Measurements from ENCODE around the gene PAXX. TPM values are rescaled to one million over a fixed set of nuclear protein-coding genes. Genes with fewer than 3 reads are reported as not detected.

The PAXX gene
- total and polyA plus RNA-seq, 2 donors (not counting 1 experiment from before 2014, with no cell fraction given) = 74.8 to 167 TPM

DNA sequence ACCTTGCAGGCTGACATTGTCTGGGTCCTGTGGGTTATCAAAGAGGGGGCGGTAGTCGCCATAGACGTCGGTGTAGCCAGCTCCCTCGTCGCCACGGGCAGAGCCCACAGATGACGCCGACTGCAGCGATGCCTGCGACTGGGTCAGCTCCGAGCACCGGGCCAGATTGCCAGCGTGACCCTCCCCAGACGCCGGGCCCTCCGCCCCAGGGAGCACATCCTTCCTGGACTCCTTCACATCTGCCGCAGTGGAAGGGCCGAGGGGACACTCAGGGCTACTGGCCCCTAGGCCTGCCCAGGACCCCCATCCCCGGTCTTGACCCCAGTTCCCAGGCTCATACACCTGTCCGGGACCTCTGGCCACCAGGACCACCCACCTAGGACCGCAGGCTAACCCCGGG, 21.9 kb downstream of the PAXX start:
- Histone ChIP-seq H3K4me1 (ENCODE audit: control insufficient read depth in 2 of 2, insufficient read depth in 2 of 2, low read length in 2 of 2) (no peaks in the 10 kb centered on the region), H3K4me2 (replicated peaks; ENCODE audit: low read depth, low read length, poor library complexity, severe bottlenecking) (no peak overlapping the region), H2AFZ (ENCODE audit: insufficient read depth, low read depth, low read length, poor library complexity, severe bottlenecking) (no peak overlapping the region), H3K36me3 (replicated peaks in 1 of 2; ENCODE audit: control extremely low read depth in 1 of 2, control insufficient read depth in 1 of 2, extremely low read depth in 1 of 2, insufficient read depth in 2 of 2, low read length in 1 of 2) (peaks cover 1 to 5% of the 10 kb centered on the region in 2 experiments), H3K9me3 (ENCODE audit: control extremely low read depth in 1 of 3, control insufficient read depth in 2 of 3, insufficient read depth in 1 of 3, low read length in 2 of 3) (no peaks in the 10 kb centered on the region), H3K27ac (ENCODE audit: low read length in 2 of 2) (no peak overlapping the region), H3K79me2 (ENCODE audit: control insufficient read depth, insufficient read depth, low read length) (no peaks in the 10 kb centered on the region), H4K20me1 (ENCODE audit: control insufficient read depth, insufficient read depth, low read length, poor library complexity, severe bottlenecking) (no peaks in the 10 kb centered on the region), H3K27me3 (replicated peaks in 1 of 4; ENCODE audit: control extremely low read depth in 1 of 4, control insufficient read depth in 3 of 4, insufficient read depth in 4 of 4, low read length in 3 of 4) (no peaks in the 10 kb centered on the region), H3K9ac (ENCODE audit: low read length) (no peak overlapping the region), H3K4me3 (ENCODE audit: control extremely low read depth in 1 of 5, extremely low read depth in 1 of 5, insufficient read depth in 1 of 5, low read depth in 2 of 5, low read length in 4 of 5) (no peak overlapping the region)
- Mint-ChIP-seq H3K9me3 (ENCODE audit: insufficient read depth) (no peaks in the 10 kb centered on the region), H3K27me3 (no peaks in the 10 kb centered on the region), H3K27ac (no peak overlapping the region), H3K4me1 (no peaks in the 10 kb centered on the region), H3K4me3 (no peak overlapping the region)
- CTCF ChIA-PET = interaction anchor here (1.2 kb wide), 1 partner anchor 21 kb away, joined by 3 read pairs; no protein-coding TSS in a partner anchor
- DNase-seq = no peak
- no peak for TF ChIP-seq EZH2 (IDR thresholded peaks at IDR 0.05; ENCODE audit: borderline replicate concordance, insufficient read depth, low read depth, low read length, poor library complexity, severe bottlenecking)
- TF ChIP-seq, protein P1, sequence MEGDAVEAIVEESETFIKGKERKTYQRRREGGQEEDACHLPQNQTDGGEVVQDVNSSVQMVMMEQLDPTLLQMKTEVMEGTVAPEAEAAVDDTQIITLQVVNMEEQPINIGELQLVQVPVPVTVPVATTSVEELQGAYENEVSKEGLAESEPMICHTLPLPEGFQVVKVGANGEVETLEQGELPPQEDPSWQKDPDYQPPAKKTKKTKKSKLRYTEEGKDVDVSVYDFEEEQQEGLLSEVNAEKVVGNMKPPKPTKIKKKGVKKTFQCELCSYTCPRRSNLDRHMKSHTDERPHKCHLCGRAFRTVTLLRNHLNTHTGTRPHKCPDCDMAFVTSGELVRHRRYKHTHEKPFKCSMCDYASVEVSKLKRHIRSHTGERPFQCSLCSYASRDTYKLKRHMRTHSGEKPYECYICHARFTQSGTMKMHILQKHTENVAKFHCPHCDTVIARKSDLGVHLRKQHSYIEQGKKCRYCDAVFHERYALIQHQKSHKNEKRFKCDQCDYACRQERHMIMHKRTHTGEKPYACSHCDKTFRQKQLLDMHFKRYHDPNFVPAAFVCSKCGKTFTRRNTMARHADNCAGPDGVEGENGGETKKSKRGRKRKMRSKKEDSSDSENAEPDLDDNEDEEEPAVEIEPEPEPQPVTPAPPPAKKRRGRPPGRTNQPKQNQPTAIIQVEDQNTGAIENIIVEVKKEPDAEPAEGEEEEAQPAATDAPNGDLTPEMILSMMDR (IDR thresholded peaks at IDR 0.05) = no peak
- POLR2A ChIA-PET = no interaction called here
- 92% methylated on average over 23 of the region's 23 CpGs for WGBS (ENCODE audit: insufficient coverage)
- no peak for ATAC-seq (ENCODE audit: low read depth)
- intact Hi-C loops (cut with micrococcal nuclease) = no loop called here

GRCh38 chr9:137014776-137015539, 22.7 kb downstream of the PAXX start:
- H3K4me1 Mint-ChIP-seq = no peaks in the 10 kb centered on the region
- H3K4me3 Mint-ChIP-seq = no peak overlapping the region
- no peak overlapping the region for H2AFZ ChIP-seq (ENCODE audit: insufficient read depth, low read depth, low read length, poor library complexity, severe bottlenecking)
- ChIA-PET CTCF (interaction anchor here (1.2 kb wide), 1 partner anchor 20 kb away, joined by 3 read pairs; no protein-coding TSS in a partner anchor), POLR2A (no interaction called here)
- H3K27me3 ChIP-seq (replicated peaks in 1 of 4; ENCODE audit: control extremely low read depth in 1 of 4, control insufficient read depth in 3 of 4, insufficient read depth in 4 of 4, low read length in 3 of 4) = no peaks in the 10 kb centered on the region
- DNase-seq (no peak), ATAC-seq (ENCODE audit: low read depth) (no peak)
- no peaks in the 10 kb centered on the region for H4K20me1 ChIP-seq (ENCODE audit: control insufficient read depth, insufficient read depth, low read length, poor library complexity, severe bottlenecking)
- H3K27ac Mint-ChIP-seq = no peak overlapping the region
- H3K4me3 ChIP-seq (ENCODE audit: control extremely low read depth in 1 of 5, extremely low read depth in 1 of 5, insufficient read depth in 1 of 5, low read depth in 2 of 5, low read length in 4 of 5) = no peak overlapping the region
- peaks cover 1 to 5% of the 10 kb centered on the region in 2 experiments for H3K36me3 ChIP-seq (replicated peaks in 1 of 2; ENCODE audit: control extremely low read depth in 1 of 2, control insufficient read depth in 1 of 2, extremely low read depth in 1 of 2, insufficient read depth in 2 of 2, low read length in 1 of 2)
- H3K27ac ChIP-seq (ENCODE audit: low read length in 2 of 2) = no peak overlapping the region
- 98% methylated on average over 31 of the region's 36 CpGs for WGBS (ENCODE audit: insufficient coverage)
- no peaks in the 10 kb centered on the region for H3K9me3 Mint-ChIP-seq (ENCODE audit: insufficient read depth)
- intact Hi-C loops (cut with micrococcal nuclease) = no loop called here
- H3K9ac ChIP-seq (ENCODE audit: low read length) = no peak overlapping the region
- H3K27me3 Mint-ChIP-seq = no peaks in the 10 kb centered on the region
- no peak overlapping the region for H3K4me2 ChIP-seq (replicated peaks; ENCODE audit: low read depth, low read length, poor library complexity, severe bottlenecking)
- H3K79me2 ChIP-seq (ENCODE audit: control insufficient read depth, insufficient read depth, low read length) = no peaks in the 10 kb centered on the region
- no peak for TF ChIP-seq EZH2 (IDR thresholded peaks at IDR 0.05; ENCODE audit: borderline replicate concordance, insufficient read depth, low read depth, low read length, poor library complexity, severe bottlenecking)
- TF ChIP-seq, protein P1 (IDR thresholded peaks at IDR 0.05) = no peak
- H3K9me3 ChIP-seq (ENCODE audit: control extremely low read depth in 1 of 3, control insufficient read depth in 2 of 3, insufficient read depth in 1 of 3, low read length in 2 of 3) = no peaks in the 10 kb centered on the region
- H3K4me1 ChIP-seq (ENCODE audit: control insufficient read depth in 2 of 2, insufficient read depth in 2 of 2, low read length in 2 of 2) = no peaks in the 10 kb centered on the region
